Measurements from ENCODE around the gene CRYAB.
"Not testable (repeated sequence)": the region's sequence is repeated elsewhere in the genome, so short reads cannot be mapped to it uniquely, and the experiment has no call there.

The CRYAB gene

DNA sequence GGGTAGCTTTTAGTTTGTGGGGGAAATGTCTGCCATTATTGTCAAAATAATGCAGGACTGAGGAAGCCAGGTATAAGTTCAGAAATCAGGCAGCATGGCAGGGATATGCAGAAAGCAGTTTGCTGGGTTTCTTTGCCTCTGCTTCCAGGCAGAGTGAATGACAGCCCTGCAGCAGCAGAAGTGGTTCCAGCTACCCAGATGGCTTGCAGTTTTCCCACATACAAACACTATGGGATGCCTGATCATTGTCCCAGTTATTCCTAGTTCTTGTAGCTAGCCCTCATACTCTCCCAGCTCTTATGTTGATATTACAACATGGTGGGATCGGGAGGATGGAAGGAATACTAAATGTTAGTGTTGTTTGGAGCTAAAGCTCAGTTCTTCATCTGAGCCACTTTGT, 22.7 kb upstream of the CRYAB start:
- DNase-seq, result no peak

GRCh38 chr11:111933872-111934271, 22.3 kb upstream of the CRYAB start:
- DNase-seq, result no peak

- not testable (repeated sequence) for DNase-seq
Measured at GRCh38 chr11:111933176-111933575, 21.6 kb upstream of the CRYAB start.

GRCh38 chr11:111932611-111932950, 21.0 kb upstream of the CRYAB start:
- no peak for DNase-seq

GRCh38 chr11:111930472-111930871, 18.9 kb upstream of the CRYAB start:
- no peak for DNase-seq

DNA sequence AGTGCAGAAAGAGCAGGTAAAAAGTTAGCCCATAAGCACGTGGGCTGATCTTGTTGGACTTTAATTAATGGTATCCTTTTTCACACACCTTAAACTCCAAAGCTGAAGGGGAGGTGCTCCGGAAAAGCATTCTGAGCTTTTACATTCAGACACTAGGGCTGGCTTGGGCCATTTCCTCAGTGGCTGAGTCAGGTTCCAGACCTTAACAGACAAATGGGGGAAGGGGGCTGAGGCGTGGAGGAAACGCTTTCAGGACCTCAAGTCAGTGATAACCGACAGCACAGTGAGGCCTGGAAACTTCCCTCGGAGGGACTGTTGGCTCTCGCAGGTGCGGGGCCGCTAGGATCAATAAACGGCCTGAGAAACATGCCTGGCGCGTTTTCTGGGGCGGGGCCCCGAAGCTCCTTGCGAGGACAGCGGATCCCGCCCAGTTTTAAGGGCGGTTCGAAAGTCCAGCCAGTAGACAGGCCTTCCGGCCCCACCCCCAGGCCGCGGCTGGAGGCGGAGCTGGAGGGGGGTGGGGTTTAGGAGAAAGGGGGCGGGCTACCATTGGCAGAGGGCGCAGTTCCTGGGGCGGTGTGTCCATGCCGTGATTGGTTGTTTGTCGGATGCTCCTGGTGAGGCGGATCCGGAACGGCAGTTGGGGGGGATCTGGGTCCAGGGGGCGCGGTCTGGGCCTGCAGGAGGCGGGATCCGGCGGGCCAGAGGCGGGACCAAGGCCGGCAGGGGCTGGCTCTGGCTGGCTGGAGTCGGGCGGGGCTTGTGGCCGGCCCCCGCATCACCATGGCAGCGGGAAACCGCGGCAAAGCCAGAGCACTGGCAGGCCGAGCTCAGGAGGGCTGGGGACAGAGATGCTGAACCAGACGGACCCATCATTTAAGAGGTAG, 15.2 kb upstream of the CRYAB start:
- peak; percentile 74 to 100 (median 99) for DNase-seq

GRCh38 chr11:111925953-111926352, 14.4 kb upstream of the CRYAB start:
- DNase-seq, result no peak

DNA sequence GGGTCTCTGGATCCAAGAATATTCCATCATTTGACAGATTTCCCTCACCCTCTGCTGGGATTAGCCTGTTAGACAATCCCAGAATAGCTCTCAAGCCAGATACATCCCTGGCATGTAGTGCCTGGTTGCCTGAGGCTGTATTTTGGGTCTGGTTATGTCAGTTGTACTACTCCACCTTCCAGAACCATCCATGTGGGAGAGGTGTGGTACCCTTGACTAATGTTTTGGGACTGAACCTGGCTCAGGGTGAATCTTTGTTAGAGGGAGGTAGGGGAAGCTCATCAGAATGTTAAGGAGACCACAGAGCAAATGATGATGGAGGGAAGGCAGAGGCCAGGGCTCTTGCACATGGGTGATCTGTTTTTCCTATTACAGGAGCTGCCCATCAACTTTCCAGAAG, 12.4 kb upstream of the CRYAB start:
- no peak for DNase-seq

GRCh38 chr11:111923351-111923788, 11.8 kb upstream of the CRYAB start:
- DNase-seq, result no peak

- no peak for DNase-seq
Measured at GRCh38 chr11:111922803-111923202, 11.2 kb upstream of the CRYAB start.

DNA sequence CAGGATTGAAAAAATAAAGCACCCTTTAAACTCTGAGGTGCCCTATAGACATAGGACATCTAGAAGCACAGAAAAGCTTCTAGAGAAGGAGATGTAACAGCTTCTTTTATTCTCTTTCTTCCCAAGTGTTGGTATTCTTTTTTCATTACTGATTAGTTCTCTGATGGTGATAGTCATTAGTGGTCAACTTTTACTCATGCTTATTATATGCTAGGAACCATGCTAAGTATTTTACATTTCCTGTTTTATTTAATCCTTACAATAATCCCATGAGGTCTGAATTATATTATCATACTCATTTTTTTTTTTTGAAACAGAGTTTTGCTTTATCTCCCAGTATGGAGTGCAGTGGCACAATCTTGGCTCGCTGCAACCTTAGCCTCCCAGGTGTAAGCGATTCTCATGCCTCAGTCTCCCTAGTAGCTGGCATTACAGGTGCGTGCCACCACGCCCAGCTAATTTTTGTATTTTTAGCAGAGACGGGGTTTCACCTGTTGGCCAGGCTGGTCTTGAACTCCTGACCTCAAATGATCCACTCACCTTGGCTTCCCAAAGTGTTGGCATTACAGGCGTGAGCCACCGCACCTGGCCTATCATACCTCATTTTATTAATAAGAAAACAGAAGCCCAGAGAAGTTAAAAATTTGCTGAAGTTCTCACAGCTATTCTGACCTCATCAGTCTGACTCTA, 10.1 kb upstream of the CRYAB start:
- DNase-seq, result no peak

- no peak for DNase-seq
Measured at GRCh38 chr11:111920908-111921307, 9.3 kb upstream of the CRYAB start.

DNA sequence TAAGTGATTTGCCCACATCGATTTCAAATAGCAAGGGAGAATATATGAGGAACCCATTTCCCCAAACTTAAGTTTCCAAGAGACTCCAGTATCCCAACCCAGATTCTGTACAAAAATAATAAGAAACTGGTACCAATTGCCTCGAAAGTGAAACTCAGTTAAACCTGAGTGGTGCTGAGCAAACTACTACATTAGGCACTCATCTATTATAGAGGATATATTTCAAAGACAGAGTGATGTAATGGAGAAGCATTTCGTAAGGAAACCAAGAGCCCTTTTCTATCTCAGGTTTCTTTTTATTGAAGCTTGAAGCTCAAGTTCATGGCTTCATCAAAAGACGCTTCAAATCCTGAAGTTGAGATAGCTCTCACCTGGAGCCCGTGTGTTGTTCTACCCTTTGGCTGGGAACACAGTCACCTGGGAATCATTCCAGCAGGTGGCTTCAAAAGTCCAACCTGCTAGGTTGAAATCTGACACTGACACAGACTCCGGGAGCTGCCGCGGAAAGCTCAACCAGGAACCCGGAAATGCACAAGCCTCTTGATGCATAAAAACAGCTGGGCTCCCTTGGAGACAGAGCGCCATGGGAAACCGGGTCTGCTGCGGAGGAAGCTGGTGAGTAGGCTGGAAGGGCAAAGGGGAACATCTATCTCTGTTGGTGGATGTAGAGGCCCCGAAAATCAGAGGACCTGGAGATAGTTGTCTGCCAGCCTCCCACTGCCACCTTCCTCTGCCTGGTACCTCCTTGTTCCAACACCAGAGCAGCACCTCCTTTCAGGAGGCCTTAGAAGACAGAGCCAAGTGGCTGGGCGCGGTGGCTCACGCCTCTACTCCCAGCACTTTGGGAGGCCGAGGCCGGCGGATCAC, 7.1 kb upstream of the CRYAB start, which contains the start of gene C11orf52:
Gene C11orf52, plus strand, starts transcription at position 524 of the 867 bp plus-strand sequence. Its CDS starts 60 bp downstream, at position 584.
- DNase-seq, result peak in 1 of 51 donors; percentile 24

DNA sequence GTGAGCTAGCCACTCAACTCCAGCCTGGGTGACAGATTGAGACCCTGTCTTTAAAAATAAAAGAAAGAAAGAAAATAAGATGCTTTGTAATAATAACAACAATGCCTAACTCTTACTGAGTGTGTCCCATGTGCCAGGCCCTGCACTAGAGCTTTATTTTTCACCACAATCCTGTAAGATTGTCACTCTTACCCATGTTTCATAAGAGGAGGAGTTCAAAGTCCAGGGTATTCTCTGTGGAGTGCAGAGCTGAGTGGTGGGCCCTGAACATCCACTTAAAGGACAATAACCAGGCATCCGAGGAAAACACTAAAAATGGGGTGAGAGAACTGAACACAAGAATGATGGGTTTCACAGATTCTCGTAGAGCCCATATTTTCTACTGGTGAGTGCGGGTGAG, 6.2 kb upstream of the CRYAB start:
- DNase-seq, result no peak

DNA sequence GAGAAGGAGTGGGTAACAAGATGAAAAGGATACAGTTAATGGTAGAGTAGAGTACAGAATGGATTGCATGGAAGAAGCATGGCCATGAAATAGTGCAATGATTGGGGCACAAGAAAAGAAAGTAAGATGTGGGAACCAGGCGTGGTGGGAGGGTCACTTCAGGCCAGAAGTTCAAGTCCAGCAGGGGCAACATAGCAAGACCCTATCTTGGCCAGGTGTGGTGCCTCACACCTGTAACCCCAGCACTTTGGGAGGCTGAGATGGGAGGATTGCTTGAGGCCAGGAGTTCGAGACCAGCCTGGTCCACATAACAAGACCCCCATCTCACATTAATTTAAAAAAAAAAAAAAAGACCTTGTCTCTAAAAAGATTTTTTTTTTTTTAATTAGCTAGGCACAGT, 5.7 kb upstream of the CRYAB start:
- no peak for DNase-seq

GRCh38 chr11:111916768-111917167, 5.2 kb upstream of the CRYAB start:
- no peak for DNase-seq

- DNase-seq, result peak in 39 of 51 donors; percentile 36 to 91 (median 67)
Measured at GRCh38 chr11:111913997-111914396, 2.4 kb upstream of the CRYAB start.

DNA sequence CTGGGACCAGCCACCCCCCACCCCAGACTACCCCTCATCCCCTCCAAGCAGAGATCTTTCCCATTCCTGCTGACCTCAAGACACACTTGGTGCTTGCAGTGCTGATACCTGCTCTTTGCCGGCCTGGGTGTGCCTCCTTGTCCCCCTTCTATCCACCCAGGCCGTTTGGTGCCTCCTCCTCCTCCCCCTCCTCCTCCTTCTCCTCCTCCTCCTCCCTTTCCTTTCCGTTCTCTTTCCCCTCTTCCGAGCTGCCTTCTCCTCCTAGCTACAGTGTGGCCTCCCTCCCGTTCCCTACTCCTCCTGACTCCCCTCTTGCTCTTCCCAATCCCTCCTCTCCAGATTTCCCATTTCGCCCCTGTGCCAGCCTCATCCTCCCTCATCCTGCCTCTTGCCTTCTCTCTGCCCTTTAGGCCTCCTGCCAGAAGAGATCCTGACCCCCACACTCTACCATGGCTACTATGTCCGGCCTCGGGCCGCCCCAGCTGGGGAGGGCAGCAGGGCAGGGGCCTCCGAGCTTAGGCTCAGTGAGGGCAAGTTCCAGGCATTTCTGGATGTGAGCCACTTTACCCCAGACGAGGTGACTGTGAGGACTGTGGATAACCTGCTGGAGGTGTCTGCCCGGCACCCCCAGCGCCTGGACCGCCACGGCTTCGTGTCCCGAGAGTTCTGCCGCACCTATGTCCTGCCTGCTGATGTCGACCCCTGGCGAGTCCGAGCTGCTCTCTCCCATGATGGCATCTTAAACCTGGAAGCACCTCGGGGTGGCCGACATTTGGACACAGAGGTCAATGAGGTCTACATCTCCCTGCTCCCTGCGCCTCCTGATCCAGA, 1.7 kb upstream of the CRYAB start:
- peak in 11 of 51 donors; percentile 26 to 71 (median 51) for DNase-seq

DNA sequence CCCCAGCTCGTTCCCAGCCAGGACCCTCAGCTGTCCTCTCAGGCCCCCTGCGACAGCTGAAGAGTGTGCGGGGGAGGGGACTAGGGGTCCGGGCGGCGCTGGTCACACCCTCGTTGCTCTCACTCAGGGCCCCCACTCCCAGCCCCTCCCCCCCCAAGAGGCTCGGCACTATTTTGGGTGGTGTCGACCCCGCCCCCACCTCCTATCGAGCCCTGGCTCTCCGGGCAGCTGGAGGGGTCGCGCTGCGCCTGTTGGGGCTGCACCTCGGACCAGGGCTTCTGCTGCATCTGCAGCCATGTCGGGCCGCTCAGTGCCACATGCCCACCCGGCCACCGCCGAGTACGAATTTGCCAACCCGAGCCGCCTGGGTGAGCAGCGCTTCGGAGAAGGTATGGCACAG, 965 bp upstream of the CRYAB start, which contains the start of gene HSPB2:
Gene HSPB2, plus strand, starts transcription at position 200 of the 400 bp plus-strand sequence. Its CDS starts 96 bp downstream, at position 296.
- peak in 11 of 51 donors; percentile 18 to 82 (median 48) for DNase-seq
